Stimulated activated naive B cell treated with anti-CD40 and anti-IgM and Interleukin-4, amounts not matched to agents 10 μg/mL and 1 μg/mL and 100 μg/mL, for 72 hours (primary cell): Measurements from ENCODE around the gene KCTD5.

Source experiments
- ATAC-seq, 2 donors: fragments of 150-1000 bp; cut with Tn5 transposase; replicated peaks; 2 replicates each; pipeline ENCODE4 v1.10.0; 2021; ENCODE audit warnings: moderate library complexity in 1 of 2
- DNase-seq: peaks from one replicate; pipeline ENCODE4 v3.0.0; 2021
- H3K27ac Mint-ChIP-seq: one replicate; pipeline ENCODE4 v1.8.0; 2022; ENCODE audit warnings: mild to moderate bottlenecking, mixed read lengths
- H3K27me3 Mint-ChIP-seq, 2 donors: one replicate each; pipeline ENCODE4 v1.8.0; 2022; ENCODE audit warnings: mixed read lengths in 2 of 2
- H3K36me3 Mint-ChIP-seq, 2 donors: one replicate each; pipeline ENCODE4 v1.8.0; 2022; ENCODE audit warnings: mixed read lengths in 2 of 2, mild to moderate bottlenecking in 1 of 2
- H3K4me1 Mint-ChIP-seq, 2 donors: one replicate each; pipeline ENCODE4 v1.8.0; 2022; ENCODE audit warnings: mixed read lengths in 2 of 2, mild to moderate bottlenecking in 1 of 2
- H3K4me3 Mint-ChIP-seq, 2 donors: one replicate each; pipeline ENCODE4 v1.8.0; 2022; ENCODE audit warnings: mild to moderate bottlenecking in 2 of 2, mixed read lengths in 2 of 2, moderate library complexity in 1 of 2
- H3K9me3 Mint-ChIP-seq, 2 donors: one replicate each; pipeline ENCODE4 v1.8.0; 2022; ENCODE audit warnings: mixed read lengths in 2 of 2, mild to moderate bottlenecking in 1 of 2

The KCTD5 gene

GRCh38 chr16:2706085-2706484, 23.8 kb downstream of the KCTD5 start:
- Mint-ChIP-seq H3K9me3 (no peaks in the 10 kb centered on the region), H3K27me3 (no peaks in the 10 kb centered on the region), H3K4me1 (peaks cover 7 to 9% of the 10 kb centered on the region in 2 donors), H3K36me3 (peaks cover 23 to 43% of the 10 kb centered on the region in 2 donors), H3K27ac (peak overlapping the region; percentile 81), H3K4me3 (no peak overlapping the region)
- ATAC-seq (no peak), DNase-seq (no peak)

DNA sequence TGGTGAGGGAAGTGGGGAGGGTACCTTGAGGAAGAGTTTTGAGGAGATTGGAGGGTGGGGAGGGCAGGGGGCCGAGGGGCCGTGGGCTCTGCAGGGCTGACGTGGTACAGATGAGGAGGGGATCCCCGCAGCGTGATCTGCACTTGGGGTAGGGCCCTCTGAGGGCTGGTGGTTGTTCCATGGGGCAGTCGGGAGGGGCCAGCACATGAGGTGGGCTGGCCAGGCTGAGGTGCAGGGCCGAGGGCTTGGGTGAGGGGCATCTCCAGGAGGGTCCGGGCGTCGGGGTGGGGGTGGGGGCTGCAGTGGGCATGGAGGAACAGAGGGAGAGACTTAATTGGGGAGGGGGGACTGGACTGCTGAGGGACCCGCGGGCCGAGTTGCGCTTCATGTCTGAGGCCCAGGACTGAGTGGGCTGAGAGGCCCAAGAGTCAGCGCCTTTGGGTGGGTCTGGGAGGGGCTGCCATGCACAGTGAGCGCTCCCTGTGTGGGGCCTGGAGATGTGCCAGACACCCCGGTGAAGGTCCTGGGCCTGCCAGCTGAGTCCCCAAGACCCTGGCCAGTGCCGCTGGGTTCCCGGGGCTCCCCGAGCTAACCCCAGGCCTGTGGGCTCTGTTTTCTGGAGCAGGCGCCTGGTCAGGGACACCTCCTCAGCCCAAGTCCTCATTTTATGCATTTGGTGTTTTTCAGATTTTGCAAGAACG, 24.4 kb downstream of the KCTD5 start:
- H3K4me1 Mint-ChIP-seq = peaks cover 9 to 10% of the 10 kb centered on the region in 2 donors
- H3K27ac Mint-ChIP-seq = peak overlapping the region; percentile 37
- no peak for DNase-seq
- H3K4me3 Mint-ChIP-seq = no peak overlapping the region
- ATAC-seq = no peak
- H3K9me3 Mint-ChIP-seq = no peaks in the 10 kb centered on the region
- no peaks in the 10 kb centered on the region for H3K27me3 Mint-ChIP-seq
- H3K36me3 Mint-ChIP-seq = peaks cover 22 to 46% of the 10 kb centered on the region in 2 donors

GRCh38 chr16:2707368-2708289, 25.3 kb downstream of the KCTD5 start:
- DNase-seq (no peak), ATAC-seq (no peak)
- Mint-ChIP-seq H3K9me3 (no peaks in the 10 kb centered on the region), H3K27me3 (no peaks in the 10 kb centered on the region), H3K36me3 (peaks cover 15 to 39% of the 10 kb centered on the region in 2 donors), H3K4me1 (peaks cover 9 to 10% of the 10 kb centered on the region in 2 donors), H3K27ac (peak overlapping the region; percentile 56), H3K4me3 (no peak overlapping the region)

DNA sequence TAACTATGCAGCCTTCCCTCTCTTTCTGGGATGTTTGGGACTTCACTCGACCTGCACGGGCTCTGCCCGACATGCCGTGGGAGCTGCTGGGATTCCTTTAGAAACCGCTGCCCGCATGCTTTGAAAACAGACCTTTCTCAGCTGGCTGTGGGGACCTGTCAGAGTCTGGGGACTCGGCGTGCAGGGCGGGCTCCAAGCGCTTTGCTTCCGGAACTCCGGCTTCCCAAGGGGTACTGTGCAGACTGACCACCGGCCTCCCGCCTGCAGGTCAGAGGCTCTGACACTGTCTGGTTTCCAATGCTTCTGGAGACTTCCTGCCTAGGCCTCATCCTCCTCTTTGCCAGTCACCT, 25.9 kb downstream of the KCTD5 start:
- DNase-seq (no peak), ATAC-seq (no peak)
- Mint-ChIP-seq H3K9me3 (no peaks in the 10 kb centered on the region), H3K36me3 (peaks cover 13 to 39% of the 10 kb centered on the region in 2 donors), H3K4me1 (peaks cover 9 to 10% of the 10 kb centered on the region in 2 donors), H3K4me3 (no peak overlapping the region), H3K27me3 (no peaks in the 10 kb centered on the region), H3K27ac (peak overlapping the region; percentile 56)

GRCh38 chr16:2708955-2709587, 26.7 kb downstream of the KCTD5 start:
- ATAC-seq = no peak
- no peaks in the 10 kb centered on the region for H3K9me3 Mint-ChIP-seq
- no peak overlapping the region for H3K27ac Mint-ChIP-seq
- no peak overlapping the region for H3K4me3 Mint-ChIP-seq
- peaks cover 11 to 19% of the 10 kb centered on the region in 2 donors for H3K4me1 Mint-ChIP-seq
- no peak for DNase-seq
- H3K36me3 Mint-ChIP-seq = peaks cover 15 to 39% of the 10 kb centered on the region in 2 donors
- peaks cover 7 to 8% of the 10 kb centered on the region in 2 donors for H3K27me3 Mint-ChIP-seq

GRCh38 chr16:2709588-2709984, 27.3 kb downstream of the KCTD5 start:
- no peak overlapping the region for H3K4me3 Mint-ChIP-seq
- ATAC-seq = no peak
- H3K4me1 Mint-ChIP-seq = peaks cover 11 to 19% of the 10 kb centered on the region in 2 donors
- H3K36me3 Mint-ChIP-seq = peaks cover 15 to 39% of the 10 kb centered on the region in 2 donors
- no peak for DNase-seq
- no peak overlapping the region for H3K27ac Mint-ChIP-seq
- H3K9me3 Mint-ChIP-seq = no peaks in the 10 kb centered on the region
- peaks cover 9 to 10% of the 10 kb centered on the region in 2 donors for H3K27me3 Mint-ChIP-seq

GRCh38 chr16:2710021-2710710, 27.8 kb downstream of the KCTD5 start:
- peaks cover 16 to 24% of the 10 kb centered on the region in 2 donors for H3K4me1 Mint-ChIP-seq
- H3K9me3 Mint-ChIP-seq = no peaks in the 10 kb centered on the region
- DNase-seq = no peak
- H3K27ac Mint-ChIP-seq = no peak overlapping the region
- no peak overlapping the region for H3K4me3 Mint-ChIP-seq
- peak in 1 of 2 donors; percentile 24 for ATAC-seq
- H3K36me3 Mint-ChIP-seq = peaks cover 15 to 37% of the 10 kb centered on the region in 2 donors
- peaks cover 15 to 16% of the 10 kb centered on the region in 2 donors for H3K27me3 Mint-ChIP-seq

DNA sequence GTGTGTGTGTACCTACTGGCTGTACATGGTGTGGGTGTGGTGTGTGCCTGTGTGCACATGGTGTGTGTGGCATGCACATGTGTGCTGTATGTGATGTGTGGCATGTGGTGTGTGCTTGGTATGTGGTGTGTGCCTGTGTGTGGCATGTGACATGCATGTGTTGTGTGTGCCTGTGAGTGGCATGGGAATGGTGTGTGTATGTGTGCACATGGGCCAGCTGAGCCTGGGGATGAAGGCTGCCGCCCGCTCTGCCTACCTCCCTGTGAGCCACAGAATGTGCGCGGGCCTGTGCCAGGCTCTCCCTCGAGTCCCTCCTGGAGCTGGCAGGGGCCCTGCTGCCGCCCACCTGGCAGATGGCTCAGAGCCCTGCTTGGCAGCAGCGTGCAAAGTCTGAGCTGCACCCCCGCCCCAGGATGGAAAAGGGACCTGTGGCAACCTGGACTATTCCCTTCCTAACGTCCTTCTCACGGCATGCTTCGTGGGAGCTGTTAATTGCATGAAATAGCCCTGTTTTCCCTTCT, 28.4 kb downstream of the KCTD5 start:
- Mint-ChIP-seq H3K27ac (no peak overlapping the region), H3K4me1 (peaks cover 17 to 29% of the 10 kb centered on the region in 2 donors), H3K4me3 (no peak overlapping the region), H3K27me3 (peaks cover 15 to 18% of the 10 kb centered on the region in 2 donors), H3K36me3 (peaks cover 15 to 34% of the 10 kb centered on the region in 2 donors), H3K9me3 (no peaks in the 10 kb centered on the region)
- ATAC-seq (peak in 1 of 2 donors; percentile 10), DNase-seq (no peak)

DNA sequence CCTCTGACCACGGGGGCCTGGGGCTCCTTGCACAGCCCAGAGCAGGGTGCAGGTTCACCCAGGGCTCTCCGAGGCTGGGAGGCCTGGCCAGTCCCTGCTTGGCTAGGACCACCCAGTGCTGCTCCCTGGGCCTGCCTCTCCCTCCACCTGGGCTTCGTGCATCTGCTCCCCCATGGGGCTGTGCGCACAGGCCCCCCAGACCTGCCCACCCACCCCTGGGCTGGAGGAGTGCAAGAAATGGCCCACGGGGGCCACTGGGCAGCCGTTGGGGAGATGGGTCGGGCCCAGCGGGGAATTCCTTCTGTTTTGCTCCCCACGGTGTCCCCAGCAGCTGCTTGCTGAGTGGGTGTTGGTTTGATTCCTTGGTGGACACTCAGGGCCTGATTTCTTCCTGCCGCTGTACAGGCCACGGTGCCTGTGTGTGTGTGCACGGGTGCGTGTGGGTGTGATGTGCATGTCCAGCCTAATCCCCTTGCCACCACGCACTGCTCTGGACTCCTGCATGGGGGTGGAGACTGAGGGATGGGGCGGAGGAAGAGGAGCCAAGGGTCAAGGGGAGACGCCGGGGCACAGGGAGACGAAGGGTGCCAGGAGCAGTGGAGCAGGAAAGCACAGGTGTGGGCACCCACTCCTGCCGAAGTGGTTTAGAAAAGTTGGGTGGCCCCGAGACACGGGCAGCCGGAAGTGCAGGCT, 29.2 kb downstream of the KCTD5 start:
- Mint-ChIP-seq H3K4me1 (peaks cover 20 to 37% of the 10 kb centered on the region in 2 donors), H3K4me3 (peak overlapping the region in 1 of 2 donors; percentile 13), H3K27me3 (peaks cover 15 to 18% of the 10 kb centered on the region in 2 donors), H3K27ac (no peak overlapping the region), H3K36me3 (peaks cover 10 to 27% of the 10 kb centered on the region in 2 donors), H3K9me3 (no peaks in the 10 kb centered on the region)
- ATAC-seq = no peak
- no peak for DNase-seq

- peaks cover 20 to 41% of the 10 kb centered on the region in 2 donors for H3K4me1 Mint-ChIP-seq
- ATAC-seq = no peak
- H3K36me3 Mint-ChIP-seq = peaks cover 10 to 25% of the 10 kb centered on the region in 2 donors
- DNase-seq = no peak
- no peak overlapping the region for H3K4me3 Mint-ChIP-seq
- H3K9me3 Mint-ChIP-seq = no peaks in the 10 kb centered on the region
- peaks cover 15 to 18% of the 10 kb centered on the region in 2 donors for H3K27me3 Mint-ChIP-seq
- no peak overlapping the region for H3K27ac Mint-ChIP-seq
These were observed 29.7 kb downstream of the KCTD5 start for GRCh38 chr16:2712063-2712441.

DNA sequence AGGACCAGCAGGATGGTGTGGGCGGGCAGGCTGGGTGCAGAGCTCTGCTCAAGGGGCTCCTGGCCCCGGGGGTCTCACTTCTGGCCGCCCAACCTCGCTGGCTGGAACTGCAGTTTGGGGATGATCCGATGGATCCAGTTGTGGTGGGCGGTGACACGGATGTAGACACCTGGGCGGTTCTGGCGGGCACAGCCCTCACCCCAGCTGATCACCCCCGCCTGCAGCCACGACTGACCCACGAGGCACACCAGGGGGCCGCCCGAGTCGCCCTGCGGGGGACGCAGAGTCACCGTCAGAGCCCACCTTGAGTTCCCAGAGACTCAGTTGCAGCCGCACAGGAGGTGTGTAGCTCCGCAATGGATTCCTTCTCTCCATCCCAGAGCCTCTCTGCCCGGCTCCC, 30.2 kb downstream of the KCTD5 start:
- Mint-ChIP-seq H3K27me3 (peaks cover 15 to 18% of the 10 kb centered on the region in 2 donors), H3K4me1 (peaks cover 20 to 42% of the 10 kb centered on the region in 2 donors), H3K4me3 (no peak overlapping the region), H3K9me3 (no peaks in the 10 kb centered on the region), H3K36me3 (peaks cover 8 to 21% of the 10 kb centered on the region in 2 donors), H3K27ac (no peak overlapping the region)
- ATAC-seq (no peak), DNase-seq (no peak)

GRCh38 chr16:2713523-2713922, 31.2 kb downstream of the KCTD5 start:
- Mint-ChIP-seq H3K27ac (peak overlapping the region; percentile 11), H3K4me1 (peaks cover 23 to 51% of the 10 kb centered on the region in 2 donors), H3K36me3 (peaks cover 2 to 13% of the 10 kb centered on the region in 2 donors), H3K27me3 (peaks cover 15 to 18% of the 10 kb centered on the region in 2 donors), H3K4me3 (no peak overlapping the region), H3K9me3 (no peaks in the 10 kb centered on the region)
- DNase-seq = no peak
- ATAC-seq = no peak
